K562 (cell line): ENCODE measurements around the gene NRG2. TPM values are rescaled to one million over a fixed set of nuclear protein-coding genes. Genes with fewer than 3 reads are reported as not detected.

ENCODE experiments used
- ATAC-seq: fragments of 200-7000 bp; cut with Tn5 transposase; 3 replicates; pipeline ENCODE4 v1.9.1; 2020; ENCODE audit warnings: moderate library complexity
- BruUV-seq: library from RNA; stranded (reverse); fragments of 400-500 nt; replicated peaks from 2 replicates; lab custom pipeline; 2021; lab: Mats Ljungman, UMichigan
- CTCF ChIA-PET: fragments of 300-600 bp; formaldehyde crosslinking; extraction: SDS; loops from one replicate; lab custom pipeline; 2021; ENCODE audit warnings: low intra/inter-chr PET ratio; lab: Yijun Ruan, JAX
- POLR2A ChIA-PET: fragments of 300-600, 350-650 bp; sonication (Branson Sonifier 250); formaldehyde crosslinking; extraction: SDS; loops from one replicate; lab custom pipeline; 2021; ENCODE audit warnings: antibody characterized with exemption, inconsistent platforms; lab: Yijun Ruan, JAX
- DNase-seq, 4 experiments: peaks; one replicate each; pipeline versions ENCODE4 v3.0.0 to v3.0.0-alpha.2; 2011 to 2018; ENCODE audit warnings: low spot score in 3 of 4, mixed read lengths in 3 of 4; ENCODE audit errors: extremely low read depth in 1 of 4
- FAIRE-seq: peaks from 2 replicates; lab custom pipeline; 2011; peaks lifted over from hg19 to GRCh38; lab: Jason Lieb, UNC
- H2AFZ ChIP-seq: 2 replicates; pipeline ENCODE4 v1.6.0; 2011; ENCODE audit warnings: low read depth, low read length, control low read depth, inconsistent platforms
- H3K27ac ChIP-seq: fragments of 200-600 bp; 3 replicates; pipeline ENCODE4 v1.8.0; 2011; ENCODE audit warnings: low read depth, mild to moderate bottlenecking, control low read depth, inconsistent platforms, low read length, moderate library complexity, mixed read lengths; ENCODE audit errors: extremely low read depth
- H3K27me3 ChIP-seq, 2 experiments: fragments of 300-600 bp in 1 of 2; 2 replicates in 1 of 2; 3 replicates in 1 of 2; pipeline versions ENCODE4 v1.6.0 to v1.8.0; 2011; ENCODE audit warnings: inconsistent platforms in 2 of 2, low read length in 2 of 2, mild to moderate bottlenecking in 1 of 2, mixed read lengths in 1 of 2, moderate library complexity in 1 of 2; ENCODE audit not compliant: control insufficient read depth in 2 of 2, insufficient read depth in 2 of 2
- H3K36me3 ChIP-seq: fragments of 300-600 bp; 3 replicates; pipeline ENCODE4 v1.8.0; 2011; ENCODE audit warnings: mild to moderate bottlenecking, low read length, inconsistent platforms; ENCODE audit not compliant: control insufficient read depth, insufficient read depth
- H3K4me1 ChIP-seq, 2 experiments: fragments of 200-600 bp in 1 of 2; replicated peaks in 1 of 2; 2 replicates in 1 of 2; 3 replicates in 1 of 2; pipeline versions ENCODE4 v1.5.1 to v1.8.0; 2011; ENCODE audit warnings: inconsistent platforms in 2 of 2, low read length in 2 of 2, mild to moderate bottlenecking in 1 of 2, mixed read lengths in 1 of 2, moderate library complexity in 1 of 2; ENCODE audit not compliant: control insufficient read depth in 2 of 2, insufficient read depth in 2 of 2
- H3K4me2 ChIP-seq: 2 replicates; pipeline ENCODE4 v1.6.1; 2011; ENCODE audit warnings: low read length, control low read depth, inconsistent platforms, mixed read lengths; ENCODE audit not compliant: insufficient read depth
- H3K4me3 ChIP-seq: fragments of 200-600 bp; sonication (generic), shearing (Covaris generic); 2 replicates; pipeline ENCODE4 v1.5.1; 2016; ENCODE audit warnings: control low read depth, inconsistent platforms
- H3K79me2 ChIP-seq: fragments of 200-600 bp; 3 replicates; pipeline ENCODE4 v1.8.0; 2011; ENCODE audit warnings: low read length, inconsistent platforms; ENCODE audit not compliant: control insufficient read depth, insufficient read depth
- H3K9ac ChIP-seq, 2 experiments: 2 replicates each; pipeline versions ENCODE4 v1.6.0 to v1.6.1; 2011; ENCODE audit warnings: low read depth in 2 of 2, low read length in 2 of 2, control low read depth in 1 of 2, inconsistent platforms in 1 of 2, mild to moderate bottlenecking in 1 of 2, mixed read lengths in 1 of 2; ENCODE audit not compliant: insufficient read depth in 1 of 2
- H3K9me1 ChIP-seq: one replicate; pipeline ENCODE4 v1.6.0; 2011; ENCODE audit warnings: inconsistent platforms, mild to moderate bottlenecking, low read length, moderate library complexity; ENCODE audit not compliant: control insufficient read depth, insufficient read depth
- H3K9me3 ChIP-seq: replicated peaks from 2 replicates; pipeline ENCODE4 v1.5.1; 2011; ENCODE audit warnings: low read depth, low read length, inconsistent platforms; ENCODE audit not compliant: control insufficient read depth, insufficient read depth
- H4K20me1 ChIP-seq: replicated peaks from 2 replicates; pipeline ENCODE4 v1.6.1; 2011; ENCODE audit warnings: low read length, inconsistent platforms, mixed read lengths; ENCODE audit not compliant: control insufficient read depth, insufficient read depth
- ASH1L ChIP-seq: fragments of 450-650 bp; IDR thresholded peaks from 2 replicates; pipeline ENCODE4 v1.6.1; 2018; ENCODE audit warnings: borderline replicate concordance, mild to moderate bottlenecking, low read depth; ENCODE audit not compliant: partially characterized antibody
- CAMTA2 ChIP-seq: fragments of 250-450 bp; sonication (Bioruptor Pico); conservative IDR thresholded peaks from 2 replicates; pipeline ENCODE4 v1.5.1; 2022
- DNMT1 ChIP-seq: fragments of 450-650 bp; IDR thresholded peaks from 2 replicates; pipeline ENCODE4 v1.6.1; 2016; ENCODE audit warnings: antibody characterized with exemption, mild to moderate bottlenecking
- FOXP1 ChIP-seq: sonication (generic); formaldehyde crosslinking; IDR thresholded peaks from 2 replicates; pipeline ENCODE4 v1.8.0; 2022; ENCODE audit warnings: mild to moderate bottlenecking, missing genetic modification reagents
- KDM1A ChIP-seq, 2 experiments: fragments of 450-650 bp; IDR thresholded peaks; 2 replicates each; pipeline ENCODE4 v1.6.1; 2016; ENCODE audit warnings: mild to moderate bottlenecking in 2 of 2
- NFIX ChIP-seq: fragments of 250-450 bp; sonication (Bioruptor Pico); IDR thresholded peaks from 2 replicates; pipeline ENCODE4 v1.4.0; 2020; ENCODE audit warnings: low read depth, mild to moderate bottlenecking, moderate library complexity
- POLR2H ChIP-seq: IDR thresholded peaks from 2 replicates; pipeline ENCODE4 v1.6.1; 2016; ENCODE audit warnings: missing genetic modification characterization, low read depth, mild to moderate bottlenecking, control low read depth, missing compliant biosample characterization, moderate library complexity
- SIN3B ChIP-seq: fragments of 450-650 bp; IDR thresholded peaks from 2 replicates; pipeline ENCODE4 v1.6.1; 2017; ENCODE audit warnings: low read depth, mild to moderate bottlenecking, moderate library complexity
- SUPT5H ChIP-seq: fragments of 450-650 bp; IDR thresholded peaks from 2 replicates; pipeline ENCODE4 v1.6.1; 2016
- THAP12 ChIP-seq: fragments of 250-450 bp; sonication (Bioruptor Pico); IDR thresholded peaks from 2 replicates; pipeline ENCODE4 v1.9.0; 2021; ENCODE audit warnings: mild to moderate bottlenecking, inconsistent platforms
- THRAP3 ChIP-seq: fragments of 450-650 bp; IDR thresholded peaks from 2 replicates; pipeline ENCODE4 v1.6.1; 2016; ENCODE audit warnings: mild to moderate bottlenecking, inconsistent platforms, borderline replicate concordance
- VEZF1 ChIP-seq: fragments of 200-800 bp; sonication (Bioruptor generic); IDR thresholded peaks from 2 replicates; pipeline ENCODE4 v1.6.1; 2017; ENCODE audit warnings: missing genetic modification characterization, missing compliant biosample characterization
- ZBTB34 ChIP-seq: fragments of 250-450 bp; sonication (Bioruptor Pico); IDR thresholded peaks from 2 replicates; pipeline ENCODE4 v1.8.0; 2021; ENCODE audit warnings: mild to moderate bottlenecking, moderate library complexity
- ZSCAN29 ChIP-seq: fragments of 450-650 bp; IDR thresholded peaks from 2 replicates; pipeline ENCODE4 v1.6.1; 2017
- in situ Hi-C: fragments of 300-500 bp; cut with MboI; formaldehyde crosslinking; loops from 4 replicates; pipeline ENCODE4 v1.15.0; 2018; ENCODE audit warnings: inconsistent platforms, mixed read lengths
- intact Hi-C: fragments of 100-400 bp; cut with micrococcal nuclease; formaldehyde crosslinking; loops from 2 replicates; pipeline ENCODE4 v1.14.2; 2022
- polyA plus RNA-seq, 8 experiments: library from polyadenylated mRNA; depleted of rRNA in 4 of 8; stranded (reverse) in 5 of 8; unstranded in 3 of 8; fragments of >200 nt; fragmentation: Nextera tagmentation in 2 of 8; fragmentation: Illumina TruSeq in 1 of 8; extraction: Ambion mirVana in 2 of 8; extraction: Trizol in 1 of 8; gene quantifications; 2 replicates each; pipeline versions ENCODE4 v1.2.1 to v1.2.3, GENCODE V29; 2011 to 2014; ENCODE audit warnings: inconsistent platforms in 1 of 8, missing spikeins in 1 of 8
- total RNA-seq, 7 experiments: library from RNA; depleted of rRNA in 6 of 7; stranded (reverse); fragments of >200 nt in 6 of 7; fragmentation: Illumina TruSeq in 2 of 7; extraction: Trizol in 2 of 7; gene quantifications; 2 replicates each; pipeline versions ENCODE4 v1.2.1 to v1.2.3, GENCODE V29; 2011 to 2021; ENCODE audit warnings: low replicate concordance in 1 of 7
- TF ChIP-seq, protein P1 (sequence below): sonication (generic); formaldehyde crosslinking; IDR thresholded peaks from 2 replicates; pipeline ENCODE4 v1.8.0; 2022; ENCODE audit warnings: mild to moderate bottlenecking, missing genetic modification reagents

Gene NRG2
- total and polyA plus RNA-seq, 9 of the 15 experiments (the other 6 are each of a cell fraction or from before 2014, with no cell fraction given): not detected

DNA sequence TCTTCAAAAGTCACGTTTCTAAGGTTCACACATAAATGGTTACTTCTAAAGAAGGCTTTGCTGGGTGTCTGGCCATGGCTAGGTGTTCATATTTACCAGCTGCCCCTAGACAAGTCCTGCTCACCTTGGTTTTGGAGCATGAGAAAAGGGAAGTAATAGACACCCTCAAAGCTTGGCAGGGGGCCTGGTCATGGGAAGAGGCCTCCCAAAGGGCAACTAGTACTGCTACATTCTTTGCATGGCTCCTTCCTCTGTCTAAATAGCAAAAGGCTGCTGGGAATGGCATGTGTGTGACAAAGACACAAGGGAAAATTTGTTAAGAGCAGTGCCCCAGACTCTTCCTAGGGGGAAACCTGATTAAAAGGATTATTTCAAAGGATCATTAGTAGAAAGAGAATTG lies 93.4 kb downstream of the NRG2 start (continued):
- TF ChIP-seq ZSCAN29 (no peak), ZBTB34 (no peak), CAMTA2 (CRISPR knock-in tag) (no peak), KDM1A (IDR thresholded peaks at IDR 0.05) (no peak), POLR2H (no peak), FOXP1 (CRISPR knock-in tag) (no peak)

DNA sequence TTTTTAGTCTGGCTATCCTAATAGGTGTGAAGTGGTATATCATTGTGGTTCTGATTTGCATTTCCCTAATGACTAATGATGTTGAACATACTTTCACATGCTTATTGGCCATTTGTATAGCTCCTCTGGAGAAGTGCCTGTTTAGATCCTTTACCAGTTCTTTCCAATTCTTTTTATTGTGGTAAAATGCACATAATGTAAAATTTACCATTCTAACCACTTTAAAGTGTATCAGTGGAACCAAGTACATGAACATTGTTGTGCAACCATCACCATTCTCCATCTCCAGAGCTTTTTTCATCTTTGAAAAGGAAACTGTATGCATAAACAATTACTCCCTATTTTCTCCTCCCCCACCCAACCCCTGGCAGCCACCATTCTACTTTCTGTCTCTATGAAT lies 95.4 kb downstream of the NRG2 start:
- ChIA-PET POLR2A (interaction anchor here (0.6 kb wide), 1 partner anchor 75 kb away, joined by 3 read pairs; no protein-coding TSS in a partner anchor), CTCF (no interaction called here)
- H3K4me1 ChIP-seq: no peaks in the 10 kb centered on the region
- FAIRE-seq (no peak), ATAC-seq (no peak), DNase-seq (no peak)
- peaks cover 0 to 24% of the 10 kb centered on the region in 2 experiments; a peak in 4 of 5 replicates for H3K27me3 ChIP-seq
- intact Hi-C loops (no loop called here), in situ Hi-C loops (no loop called here)
- no peaks in the 10 kb centered on the region for H3K79me2 ChIP-seq
- no peaks in the 10 kb centered on the region for H3K9me3 ChIP-seq
- no peak overlapping the region for H3K4me3 ChIP-seq
- no peaks in the 10 kb centered on the region for H3K9me1 ChIP-seq
- no peaks in the 10 kb centered on the region for H3K36me3 ChIP-seq
- no peak overlapping the region for H3K9ac ChIP-seq
- H4K20me1 ChIP-seq: no peaks in the 10 kb centered on the region
- BruUV-seq: no TSS peak
- no peak overlapping the region for H3K27ac ChIP-seq
- H3K4me2 ChIP-seq: no peak overlapping the region
- no peak overlapping the region for H2AFZ ChIP-seq
- TF ChIP-seq SUPT5H: no peak
- TF ChIP-seq VEZF1 (CRISPR knock-in tag): no peak
- TF ChIP-seq, protein P1, sequence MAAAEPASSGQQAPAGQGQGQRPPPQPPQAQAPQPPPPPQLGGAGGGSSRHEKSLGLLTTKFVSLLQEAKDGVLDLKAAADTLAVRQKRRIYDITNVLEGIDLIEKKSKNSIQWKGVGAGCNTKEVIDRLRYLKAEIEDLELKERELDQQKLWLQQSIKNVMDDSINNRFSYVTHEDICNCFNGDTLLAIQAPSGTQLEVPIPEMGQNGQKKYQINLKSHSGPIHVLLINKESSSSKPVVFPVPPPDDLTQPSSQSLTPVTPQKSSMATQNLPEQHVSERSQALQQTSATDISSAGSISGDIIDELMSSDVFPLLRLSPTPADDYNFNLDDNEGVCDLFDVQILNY (CRISPR knock-in tag): no peak
- TF ChIP-seq NFIX (CRISPR knock-in tag): no peak
- TF ChIP-seq THRAP3: no peak
- no peak for TF ChIP-seq THAP12
- TF ChIP-seq ASH1L: no peak
- no peak for TF ChIP-seq DNMT1
- TF ChIP-seq SIN3B: no peak
